ENCODE results near the gene CACNA2D3.

Gene CACNA2D3

DNA sequence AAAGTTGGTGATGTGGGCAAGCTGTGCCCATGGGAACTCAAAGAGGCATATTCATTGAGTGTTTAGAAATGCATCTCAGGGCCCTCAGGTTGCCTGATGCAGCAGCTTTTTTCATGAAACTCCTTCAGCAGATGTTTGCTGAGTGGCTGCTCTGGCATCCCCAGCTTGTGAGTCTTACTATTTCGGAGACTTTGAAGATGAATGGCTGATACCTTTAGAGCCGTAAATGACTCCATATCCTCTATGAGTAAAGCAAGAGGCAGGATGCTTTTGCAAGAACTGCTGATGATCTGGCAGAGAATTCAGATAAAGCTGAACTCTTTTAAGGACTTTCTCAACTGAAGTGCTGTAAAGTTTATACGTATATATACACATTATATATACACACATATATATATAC is 384.3 kb downstream of the CACNA2D3 start:
- no peak for DNase-seq

DNA sequence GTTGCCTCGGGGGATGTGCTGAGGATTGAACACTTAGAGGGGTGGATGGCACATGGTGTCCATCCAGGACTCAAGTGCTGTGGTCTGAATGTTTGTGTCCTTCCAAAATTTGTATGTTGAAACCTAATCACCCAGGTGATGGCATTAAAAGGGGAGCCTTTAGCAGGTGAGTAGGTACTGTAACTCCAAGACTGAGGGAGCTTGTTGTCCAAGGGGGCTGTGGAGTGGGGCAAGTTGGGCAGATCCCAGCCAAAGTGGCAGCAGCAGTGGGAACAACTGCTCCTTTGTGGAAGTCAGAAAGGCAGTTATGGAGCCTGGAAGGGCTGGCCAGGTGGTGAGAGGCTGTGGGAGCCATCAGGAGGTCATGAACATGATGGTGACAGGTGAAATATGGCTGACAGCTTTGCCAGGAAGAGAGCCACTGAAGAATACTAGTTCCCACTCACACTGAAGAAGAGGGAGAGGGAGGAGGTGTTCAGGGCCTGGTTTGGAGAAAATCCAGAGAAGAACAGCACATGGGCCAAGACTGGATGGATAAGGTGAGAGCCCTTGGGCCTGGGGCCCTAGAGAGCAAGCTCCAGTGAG is 385.6 kb downstream of the CACNA2D3 start:
- DNase-seq: no peak

- DNase-seq: no peak
Measured at GRCh38 chr3:54510506-54510905, 388.2 kb downstream of the CACNA2D3 start.

DNA sequence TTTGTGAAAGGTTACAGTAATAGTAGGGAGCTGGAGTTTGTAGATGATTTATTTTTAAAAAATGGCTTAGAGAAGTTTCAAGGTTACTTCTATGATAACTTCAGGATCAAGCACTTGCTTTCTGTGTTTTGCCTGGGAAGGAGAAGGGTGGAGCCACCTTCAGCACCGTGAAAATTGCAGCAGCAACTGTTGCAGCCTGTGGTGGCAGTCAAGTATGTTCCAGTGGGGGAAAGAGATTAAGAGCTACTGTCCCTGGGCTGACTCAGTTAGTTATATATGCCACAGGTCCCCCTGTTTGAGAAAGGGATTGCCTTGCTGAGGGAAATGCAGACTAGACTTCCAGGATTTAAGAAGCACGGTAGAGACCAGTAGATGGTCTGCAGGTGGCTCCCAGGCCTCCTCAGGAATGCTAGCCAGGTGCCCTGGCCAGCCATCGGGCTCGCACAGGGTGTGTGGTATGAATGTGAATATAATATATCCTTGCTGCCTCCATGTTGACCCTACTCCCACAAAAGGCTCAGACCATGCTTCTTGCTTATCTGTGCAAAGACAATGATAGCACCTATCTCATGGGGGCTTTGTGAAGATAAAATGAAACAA is 389.5 kb downstream of the CACNA2D3 start:
- DNase-seq: no peak

DNA sequence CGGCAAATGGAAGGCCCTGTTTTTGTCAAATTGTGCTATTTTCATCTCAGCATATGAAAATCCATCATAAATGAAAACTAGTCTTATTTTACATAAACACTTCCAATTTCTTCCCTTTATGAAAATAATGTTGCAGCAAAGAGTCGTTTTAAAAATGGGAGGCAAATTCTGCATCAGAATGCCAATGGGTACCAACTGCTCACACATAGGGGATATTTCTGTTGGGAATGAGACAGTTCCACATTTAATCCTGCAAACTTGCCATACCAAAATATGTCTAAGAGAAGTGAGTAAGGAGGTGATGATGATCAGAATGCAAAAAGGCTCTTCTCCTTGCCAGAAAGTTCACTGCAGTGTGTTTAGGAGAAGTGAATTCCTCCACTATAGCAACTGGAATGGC is 391.7 kb downstream of the CACNA2D3 start:
- DNase-seq: no peak

GRCh38 chr3:54514416-54514815 is 392.1 kb downstream of the CACNA2D3 start:
- no peak for DNase-seq

- DNase-seq: no peak
Measured at GRCh38 chr3:54515441-54516213, 393.3 kb downstream of the CACNA2D3 start.

GRCh38 chr3:54517424-54517823 is 395.1 kb downstream of the CACNA2D3 start:
- no peak for DNase-seq

DNA sequence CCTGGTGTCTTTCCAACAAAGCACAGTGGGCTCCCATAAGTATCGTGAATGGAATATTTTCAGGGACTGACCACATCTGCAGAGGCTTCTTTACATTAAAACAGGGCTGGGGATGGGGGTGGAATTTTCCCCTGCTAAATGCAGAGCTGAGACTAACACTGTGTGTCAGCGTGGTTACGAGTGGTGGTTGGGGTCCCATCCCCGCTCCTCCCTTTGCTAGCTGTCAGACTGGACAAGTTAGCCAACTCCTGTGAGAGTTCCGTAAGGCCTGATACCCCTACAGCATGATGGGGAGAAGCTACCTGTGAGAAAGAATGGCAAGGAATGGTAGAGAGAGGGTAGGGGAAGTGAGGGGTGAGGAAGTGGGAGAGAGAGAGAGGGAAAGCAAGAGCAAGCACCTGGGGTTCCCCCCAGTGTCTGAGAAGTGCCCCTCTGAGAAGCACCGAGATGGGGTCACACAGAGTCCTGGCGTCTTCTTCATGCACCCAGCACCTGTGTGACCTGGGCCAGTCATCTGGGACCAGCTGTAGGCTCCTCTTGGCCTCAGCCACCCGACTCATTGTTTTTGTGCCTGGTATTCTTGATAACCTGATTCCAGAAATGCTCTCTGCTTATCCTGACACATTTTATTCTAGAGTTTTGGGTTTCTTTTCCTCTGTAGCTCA is 395.8 kb downstream of the CACNA2D3 start:
- DNase-seq: no peak

GRCh38 chr3:54519493-54519892 is 397.1 kb downstream of the CACNA2D3 start:
- no peak for DNase-seq

DNA sequence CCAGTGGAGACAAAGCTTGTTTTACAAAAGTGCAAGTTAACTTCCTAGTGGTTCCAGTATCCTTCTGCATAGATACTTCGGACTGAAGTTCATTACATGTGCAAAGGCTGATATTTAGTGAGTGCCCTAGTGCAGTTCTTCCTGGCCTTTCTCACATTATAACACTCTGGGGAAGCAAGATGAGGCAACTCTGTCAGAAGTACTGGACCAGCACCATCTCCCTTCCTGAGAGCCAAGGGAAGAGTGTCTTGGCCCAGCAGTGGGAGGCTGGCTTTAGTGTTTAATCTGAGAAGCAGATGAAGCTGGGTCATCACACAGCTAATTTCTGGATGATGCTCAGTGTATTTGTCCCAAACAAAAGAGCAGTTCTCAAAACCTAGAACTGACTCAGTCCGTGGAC is 397.7 kb downstream of the CACNA2D3 start:
- DNase-seq: no peak

DNA sequence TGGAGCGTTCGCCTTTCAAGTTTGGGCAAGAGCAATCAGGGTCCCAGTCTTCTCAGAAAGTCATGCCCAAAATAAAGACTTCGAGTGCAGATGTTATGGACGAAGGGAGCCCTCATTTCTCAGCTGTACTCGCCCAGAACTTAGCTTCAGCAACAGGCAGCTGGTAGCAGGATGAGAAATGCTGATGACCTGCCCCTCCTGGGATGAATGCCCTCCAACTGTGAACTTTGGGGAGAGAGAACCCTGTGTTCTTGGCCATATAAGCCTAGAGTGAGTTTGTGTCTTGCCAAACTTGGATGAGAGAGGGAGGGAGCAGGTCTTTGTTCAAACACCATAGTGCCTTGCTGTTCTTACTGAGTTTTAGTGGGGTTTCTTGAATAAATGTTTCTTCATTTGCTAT is 405.2 kb downstream of the CACNA2D3 start:
- no peak for DNase-seq

DNA sequence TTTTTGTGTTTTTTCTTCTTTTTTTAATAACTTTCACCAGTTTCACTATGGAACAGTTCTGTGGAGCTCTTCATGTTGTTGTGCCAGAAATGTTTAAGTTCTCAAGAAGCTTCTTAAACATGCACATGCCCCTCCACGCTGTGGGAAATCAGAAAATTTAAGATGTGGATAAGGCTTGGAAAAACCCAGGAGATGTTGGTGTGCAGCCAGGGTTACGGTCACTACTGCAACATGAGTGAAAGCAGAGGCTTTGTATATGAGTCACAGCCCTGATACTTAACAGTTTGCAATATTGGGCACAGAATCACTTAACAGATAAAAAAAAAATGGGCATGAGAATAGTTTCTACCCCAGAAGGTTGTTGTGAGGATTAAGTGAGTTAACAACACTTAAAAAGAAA is 405.6 kb downstream of the CACNA2D3 start:
- no peak for DNase-seq

GRCh38 chr3:54528668-54529067 is 406.3 kb downstream of the CACNA2D3 start:
- DNase-seq: no peak

GRCh38 chr3:54530091-54530490 is 407.7 kb downstream of the CACNA2D3 start:
- DNase-seq: no peak

GRCh38 chr3:54530944-54531343 is 408.6 kb downstream of the CACNA2D3 start:
- DNase-seq: no peak

DNA sequence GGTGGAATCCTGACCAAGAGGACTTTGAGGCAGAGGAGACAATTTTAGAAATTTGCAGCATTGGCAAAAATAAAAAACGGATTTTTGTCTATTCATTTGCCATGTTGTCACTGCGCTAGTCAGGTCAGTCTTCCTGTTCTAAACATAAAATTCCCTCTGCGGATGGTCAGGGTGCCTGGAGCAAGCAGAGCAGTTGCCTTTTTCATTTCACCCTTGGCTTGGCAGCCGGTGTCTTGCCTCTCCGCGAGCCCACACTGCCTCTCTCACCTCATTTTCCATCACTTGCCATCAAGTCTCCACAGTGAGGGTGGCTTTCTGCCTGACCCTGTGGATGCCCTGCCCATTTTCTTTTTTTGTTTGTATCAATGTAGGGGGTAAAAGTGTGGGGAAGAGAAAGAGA is 409.4 kb downstream of the CACNA2D3 start:
- DNase-seq: no peak

- DNase-seq: no peak
Measured at GRCh38 chr3:54533856-54534255, 411.5 kb downstream of the CACNA2D3 start.

DNA sequence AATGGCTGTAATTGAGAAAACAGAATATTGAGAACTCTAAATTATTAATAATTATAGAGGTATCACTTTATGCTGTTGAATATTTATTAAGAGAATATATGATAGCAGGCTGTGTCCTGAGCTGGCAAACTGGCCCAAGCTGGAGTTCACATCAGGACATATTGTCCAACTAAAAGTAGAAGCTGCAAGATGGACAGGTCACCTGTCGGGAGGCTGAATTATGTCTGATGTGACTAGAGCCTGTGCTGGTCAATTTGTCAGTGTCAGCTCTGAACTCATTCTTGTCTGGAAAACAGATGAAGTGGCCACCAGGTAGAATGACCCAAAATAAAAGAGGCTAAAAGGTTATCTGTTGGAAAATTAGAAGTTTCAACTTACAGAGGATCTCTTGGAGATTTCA is 413.3 kb downstream of the CACNA2D3 start:
- DNase-seq: no peak

DNA sequence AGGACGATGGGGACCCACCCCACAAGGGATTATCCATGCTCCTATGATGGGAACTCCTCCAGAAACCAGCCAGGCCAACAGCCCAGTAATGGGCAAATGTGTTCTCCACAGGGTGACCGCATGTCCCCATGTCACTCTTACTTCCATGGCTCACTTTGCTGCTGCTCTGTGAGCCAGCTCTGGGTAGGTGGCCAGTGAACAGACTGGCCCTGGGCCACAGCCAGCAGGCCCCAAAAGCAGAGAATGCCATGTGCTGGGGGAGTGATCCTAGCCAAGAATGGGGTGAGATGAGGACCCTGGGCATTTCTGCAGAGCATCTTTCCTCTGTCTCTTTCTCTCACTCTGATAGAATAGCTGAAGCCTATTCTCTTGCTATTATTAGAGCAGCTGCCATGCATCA is 414.1 kb downstream of the CACNA2D3 start:
- no peak for DNase-seq

DNA sequence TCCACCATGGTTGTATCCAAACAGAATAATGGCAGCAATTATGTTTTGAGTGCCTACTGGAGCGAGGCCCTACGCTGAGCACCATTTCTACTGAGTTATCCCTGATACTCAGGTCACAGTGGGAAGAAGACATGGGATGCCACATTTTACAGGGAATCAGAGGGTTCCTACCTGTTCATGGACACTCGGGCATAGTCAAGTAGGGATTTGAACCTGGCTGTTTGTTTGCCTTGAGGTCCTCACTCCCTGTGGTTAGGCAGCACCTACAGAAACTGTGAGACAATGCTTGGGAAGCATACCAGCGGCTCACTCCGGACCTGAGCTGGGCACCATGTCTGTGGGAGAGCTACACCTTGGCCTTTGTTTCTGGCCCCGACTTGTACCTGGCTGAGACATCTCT is 415.2 kb downstream of the CACNA2D3 start:
- DNase-seq: no peak

DNA sequence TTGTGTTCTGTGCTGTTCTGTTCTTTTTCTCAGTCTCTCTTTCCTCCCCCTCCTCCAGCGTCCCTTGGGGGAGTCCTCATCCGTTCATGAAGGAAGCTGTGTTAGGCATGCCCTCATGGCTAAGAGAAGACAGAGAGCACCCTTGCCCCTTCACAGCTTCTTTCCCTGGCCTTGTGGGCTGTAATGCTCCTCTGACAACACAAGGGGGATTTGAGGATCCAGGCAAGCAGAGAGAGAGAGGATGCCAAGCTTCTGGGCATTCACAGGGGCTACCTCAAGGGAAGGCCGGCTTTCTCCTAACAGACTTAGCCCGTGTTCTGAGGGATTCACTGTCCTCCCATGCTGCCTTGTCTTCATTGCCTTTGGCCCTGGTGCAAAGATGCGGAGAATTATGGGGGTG is 416.0 kb downstream of the CACNA2D3 start:
- no peak for DNase-seq

DNA sequence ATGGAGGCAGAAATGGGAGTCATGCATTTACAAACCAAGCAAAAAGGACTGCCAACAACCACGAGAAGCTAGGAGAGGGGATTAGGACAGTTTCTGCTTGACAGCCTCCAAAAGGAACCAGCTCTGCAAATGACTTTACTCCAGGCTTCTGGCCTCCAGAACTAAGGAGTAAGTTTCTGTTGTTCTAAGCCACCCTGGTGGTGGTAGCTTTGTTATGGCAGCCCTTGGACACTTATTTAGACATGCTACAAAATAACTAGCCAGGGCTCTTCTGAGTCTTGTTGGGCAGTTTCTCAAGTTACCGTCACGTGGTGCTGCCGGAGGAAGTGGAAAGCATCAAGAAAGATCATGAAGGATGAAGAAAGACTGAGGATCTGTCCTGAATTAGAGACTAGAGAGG is 419.0 kb downstream of the CACNA2D3 start:
- no peak for DNase-seq

DNA sequence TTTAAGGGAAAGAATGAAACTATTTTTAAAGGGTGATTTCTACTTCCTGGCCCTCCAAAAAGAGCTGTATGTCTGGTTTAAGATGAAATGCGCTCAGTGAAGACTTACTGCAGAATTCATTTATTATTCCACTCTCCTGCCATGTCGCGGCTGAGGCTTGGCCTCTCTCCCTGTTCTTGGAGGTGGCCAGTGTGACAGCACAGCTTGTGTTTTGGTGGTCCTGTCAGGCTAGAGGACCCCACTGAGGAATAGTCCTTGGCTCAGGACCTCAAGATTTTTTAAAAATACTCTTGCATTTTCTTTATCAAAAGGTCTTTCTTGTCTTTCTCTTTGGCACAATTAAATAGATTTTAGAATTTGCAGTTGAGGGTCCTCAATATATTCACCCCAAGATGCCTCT is 421.1 kb downstream of the CACNA2D3 start:
- no peak for DNase-seq

Measured in stimulated activated naive CD4-positive, alpha-beta T cell treated with Interleukin-2 at 50 U/mL for 16 hours (primary cell).